GM12878 (cell line): ENCODE measurements around the gene PRKCB.

Experiments used
- CHD2 ChIP-seq: IDR thresholded peaks from 2 replicates; pipeline ENCODE4 v1.6.1; 2011; ENCODE audit warnings: low read depth, low read length, improper control_type of control experiment, borderline replicate concordance
- POLR2A ChIP-seq: IDR thresholded peaks from 2 replicates; pipeline ENCODE4 v1.6.1; 2011; ENCODE audit warnings: low read depth, mild to moderate bottlenecking, low read length
- POLR2AphosphoS5 ChIP-seq: IDR thresholded peaks from 2 replicates; pipeline ENCODE4 v1.6.1; 2011; ENCODE audit warnings: mild to moderate bottlenecking, low read length, inconsistent platforms
- TF ChIP-seq, protein P1 (sequence below): fragments of 450-650 bp; IDR thresholded peaks from 2 replicates; pipeline ENCODE4 v1.6.1; 2017; ENCODE audit warnings: mild to moderate bottlenecking, moderate library complexity
- TF ChIP-seq, protein P2 (sequence below): IDR thresholded peaks from 2 replicates; pipeline ENCODE4 v1.6.1; 2011; ENCODE audit warnings: mild to moderate bottlenecking, low read depth, low read length, moderate library complexity; ENCODE audit not compliant: insufficient replicate concordance
- TF ChIP-seq, protein P3 (sequence below), 3 experiments: IDR thresholded peaks in 2 of 3; conservative IDR thresholded peaks in 1 of 3; 2 replicates each; pipeline ENCODE4 v1.5.1; 2011; ENCODE audit warnings: low read depth in 3 of 3, low read length in 3 of 3, mild to moderate bottlenecking in 3 of 3, control low read depth in 2 of 3, moderate library complexity in 2 of 3, inconsistent platforms in 1 of 3, mixed read lengths in 1 of 3; ENCODE audit not compliant: control insufficient read depth in 2 of 3, insufficient read depth in 1 of 3; ENCODE audit errors: extremely low read depth in 1 of 3

DNA sequence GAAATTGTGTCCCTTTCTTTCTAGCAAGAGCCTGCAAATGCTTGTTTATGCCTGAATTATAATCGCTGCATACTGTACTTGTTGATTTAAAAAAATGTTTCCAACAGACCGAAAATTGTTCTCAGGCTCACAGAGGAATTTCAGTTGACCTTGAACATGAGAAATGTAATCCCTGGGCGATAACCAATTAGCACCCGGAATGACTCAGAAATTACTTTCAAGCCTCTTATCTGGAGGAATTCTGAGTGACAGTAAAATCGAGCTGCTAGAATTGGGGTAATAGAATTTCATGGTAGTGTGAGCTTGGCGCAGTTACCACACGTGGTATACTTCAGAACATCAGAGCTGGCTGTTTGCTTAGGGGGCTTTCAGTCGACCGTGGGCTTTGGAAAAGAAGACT lies 281.2 kb downstream of the PRKCB start:
- TF ChIP-seq, protein P1, sequence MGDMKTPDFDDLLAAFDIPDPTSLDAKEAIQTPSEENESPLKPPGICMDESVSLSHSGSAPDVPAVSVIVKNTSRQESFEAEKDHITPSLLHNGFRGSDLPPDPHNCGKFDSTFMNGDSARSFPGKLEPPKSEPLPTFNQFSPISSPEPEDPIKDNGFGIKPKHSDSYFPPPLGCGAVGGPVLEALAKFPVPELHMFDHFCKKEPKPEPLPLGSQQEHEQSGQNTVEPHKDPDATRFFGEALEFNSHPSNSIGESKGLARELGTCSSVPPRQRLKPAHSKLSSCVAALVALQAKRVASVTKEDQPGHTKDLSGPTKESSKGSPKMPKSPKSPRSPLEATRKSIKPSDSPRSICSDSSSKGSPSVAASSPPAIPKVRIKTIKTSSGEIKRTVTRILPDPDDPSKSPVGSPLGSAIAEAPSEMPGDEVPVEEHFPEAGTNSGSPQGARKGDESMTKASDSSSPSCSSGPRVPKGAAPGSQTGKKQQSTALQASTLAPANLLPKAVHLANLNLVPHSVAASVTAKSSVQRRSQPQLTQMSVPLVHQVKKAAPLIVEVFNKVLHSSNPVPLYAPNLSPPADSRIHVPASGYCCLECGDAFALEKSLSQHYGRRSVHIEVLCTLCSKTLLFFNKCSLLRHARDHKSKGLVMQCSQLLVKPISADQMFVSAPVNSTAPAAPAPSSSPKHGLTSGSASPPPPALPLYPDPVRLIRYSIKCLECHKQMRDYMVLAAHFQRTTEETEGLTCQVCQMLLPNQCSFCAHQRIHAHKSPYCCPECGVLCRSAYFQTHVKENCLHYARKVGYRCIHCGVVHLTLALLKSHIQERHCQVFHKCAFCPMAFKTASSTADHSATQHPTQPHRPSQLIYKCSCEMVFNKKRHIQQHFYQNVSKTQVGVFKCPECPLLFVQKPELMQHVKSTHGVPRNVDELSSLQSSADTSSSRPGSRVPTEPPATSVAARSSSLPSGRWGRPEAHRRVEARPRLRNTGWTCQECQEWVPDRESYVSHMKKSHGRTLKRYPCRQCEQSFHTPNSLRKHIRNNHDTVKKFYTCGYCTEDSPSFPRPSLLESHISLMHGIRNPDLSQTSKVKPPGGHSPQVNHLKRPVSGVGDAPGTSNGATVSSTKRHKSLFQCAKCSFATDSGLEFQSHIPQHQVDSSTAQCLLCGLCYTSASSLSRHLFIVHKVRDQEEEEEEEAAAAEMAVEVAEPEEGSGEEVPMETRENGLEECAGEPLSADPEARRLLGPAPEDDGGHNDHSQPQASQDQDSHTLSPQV = no peak
- TF ChIP-seq, protein P2, sequence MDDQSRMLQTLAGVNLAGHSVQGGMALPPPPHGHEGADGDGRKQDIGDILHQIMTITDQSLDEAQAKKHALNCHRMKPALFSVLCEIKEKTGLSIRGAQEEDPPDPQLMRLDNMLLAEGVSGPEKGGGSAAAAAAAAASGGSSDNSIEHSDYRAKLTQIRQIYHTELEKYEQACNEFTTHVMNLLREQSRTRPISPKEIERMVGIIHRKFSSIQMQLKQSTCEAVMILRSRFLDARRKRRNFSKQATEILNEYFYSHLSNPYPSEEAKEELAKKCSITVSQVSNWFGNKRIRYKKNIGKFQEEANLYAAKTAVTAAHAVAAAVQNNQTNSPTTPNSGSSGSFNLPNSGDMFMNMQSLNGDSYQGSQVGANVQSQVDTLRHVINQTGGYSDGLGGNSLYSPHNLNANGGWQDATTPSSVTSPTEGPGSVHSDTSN = no peak
- TF ChIP-seq POLR2A = no peak
- TF ChIP-seq CHD2 = no peak
- TF ChIP-seq, protein P3, sequence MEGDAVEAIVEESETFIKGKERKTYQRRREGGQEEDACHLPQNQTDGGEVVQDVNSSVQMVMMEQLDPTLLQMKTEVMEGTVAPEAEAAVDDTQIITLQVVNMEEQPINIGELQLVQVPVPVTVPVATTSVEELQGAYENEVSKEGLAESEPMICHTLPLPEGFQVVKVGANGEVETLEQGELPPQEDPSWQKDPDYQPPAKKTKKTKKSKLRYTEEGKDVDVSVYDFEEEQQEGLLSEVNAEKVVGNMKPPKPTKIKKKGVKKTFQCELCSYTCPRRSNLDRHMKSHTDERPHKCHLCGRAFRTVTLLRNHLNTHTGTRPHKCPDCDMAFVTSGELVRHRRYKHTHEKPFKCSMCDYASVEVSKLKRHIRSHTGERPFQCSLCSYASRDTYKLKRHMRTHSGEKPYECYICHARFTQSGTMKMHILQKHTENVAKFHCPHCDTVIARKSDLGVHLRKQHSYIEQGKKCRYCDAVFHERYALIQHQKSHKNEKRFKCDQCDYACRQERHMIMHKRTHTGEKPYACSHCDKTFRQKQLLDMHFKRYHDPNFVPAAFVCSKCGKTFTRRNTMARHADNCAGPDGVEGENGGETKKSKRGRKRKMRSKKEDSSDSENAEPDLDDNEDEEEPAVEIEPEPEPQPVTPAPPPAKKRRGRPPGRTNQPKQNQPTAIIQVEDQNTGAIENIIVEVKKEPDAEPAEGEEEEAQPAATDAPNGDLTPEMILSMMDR (IDR thresholded peaks at IDR 0.05 in 2 of 3, conservative IDR thresholded peaks at IDR 0.05 in 1 of 3; ENCODE audit: control insufficient read depth in 2 of 3, extremely low read depth in 1 of 3, insufficient read depth in 1 of 3, low read depth in 3 of 3, low read length in 3 of 3) = no peak
- no peak for TF ChIP-seq POLR2AphosphoS5
